SK-N-DZ (cell line): Measurements from ENCODE around the gene USP5.

Experiments
- DNase-seq: peaks from one replicate; pipeline ENCODE4 v3.0.0-alpha.2; 2015; ENCODE audit warnings: low spot score

Gene USP5

DNA sequence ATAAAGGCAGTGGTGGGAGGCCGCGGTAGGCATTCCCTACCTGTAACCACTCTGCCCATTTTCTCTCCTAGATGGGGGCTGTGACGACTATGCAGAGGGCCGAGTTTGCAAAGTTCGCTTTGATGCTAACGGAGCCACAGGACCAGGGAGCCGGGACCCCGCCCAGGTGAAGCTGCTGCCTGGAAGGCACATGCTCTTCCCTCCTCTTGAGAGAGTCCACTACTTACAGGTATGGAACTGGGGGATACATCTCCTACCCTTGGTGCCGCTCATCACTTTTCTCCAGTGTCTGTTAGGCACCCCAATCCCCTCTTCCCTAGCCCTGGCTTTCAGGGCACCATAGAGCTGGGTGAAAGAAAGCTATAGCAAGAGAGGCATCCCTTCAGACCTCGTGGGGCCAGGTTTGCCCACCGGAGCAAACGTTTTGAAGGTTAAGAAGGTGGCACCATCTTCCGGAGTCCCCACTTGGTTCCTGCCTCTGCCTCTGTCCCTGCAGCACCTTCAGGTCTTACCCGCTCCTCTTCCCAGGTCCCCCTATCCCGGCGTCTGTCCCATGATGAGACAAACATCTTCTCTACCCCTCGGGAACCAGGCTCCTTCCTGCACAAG lies 25.7 kb upstream of the USP5 start:
- no peak for DNase-seq

- DNase-seq, result peak; percentile 45
Observed at GRCh38 chr12:6826734-6827436, 25.1 kb upstream of the USP5 start.

- DNase-seq, result peak; percentile 96
Observed at GRCh38 chr12:6827437-6827911, 24.5 kb upstream of the USP5 start.

DNA sequence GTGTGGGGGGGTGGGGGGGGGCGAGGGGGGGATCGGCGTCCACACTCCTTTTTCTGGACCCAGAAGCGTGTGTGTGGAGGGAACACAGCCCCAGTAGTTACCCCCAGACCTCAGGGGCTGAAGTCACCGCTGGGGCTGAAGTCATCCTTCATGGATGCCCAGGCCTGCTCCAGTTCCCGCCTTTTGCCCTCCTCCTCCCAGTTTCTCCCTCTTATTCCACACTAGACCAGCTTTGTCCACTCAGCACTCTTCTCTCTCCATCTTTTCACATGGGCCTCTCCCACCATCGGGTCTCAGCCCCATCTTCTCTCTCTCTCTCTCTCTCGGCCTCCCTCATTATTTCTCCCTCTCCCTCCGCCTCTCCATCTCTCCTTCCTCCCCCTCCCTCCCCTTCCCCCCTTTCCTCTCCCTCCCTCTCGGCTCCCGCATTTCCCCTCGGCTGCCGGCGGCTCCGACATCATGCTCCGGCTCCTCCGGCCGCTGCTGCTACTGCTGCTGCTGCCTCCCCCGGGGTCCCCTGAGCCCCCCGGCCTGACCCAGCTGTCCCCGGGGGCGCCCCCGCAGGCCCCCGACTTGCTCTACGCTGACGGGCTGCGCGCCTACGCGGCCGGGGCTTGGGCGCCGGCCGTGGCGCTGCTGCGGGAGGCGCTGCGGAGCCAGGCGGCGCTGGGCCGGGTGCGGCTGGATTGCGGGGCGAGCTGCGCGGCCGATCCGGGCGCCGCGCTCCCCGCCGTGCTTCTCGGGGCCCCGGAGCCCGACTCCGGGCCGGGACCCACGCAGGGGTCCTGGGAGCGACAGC lies 23.8 kb upstream of the USP5 start, which contains the start of gene P3H3:
Gene P3H3 (plus strand): TSS at position 426 of the 799 bp plus-strand sequence. CDS start 34 bp downstream, at position 460.
- peak; percentile 81 for DNase-seq

DNA sequence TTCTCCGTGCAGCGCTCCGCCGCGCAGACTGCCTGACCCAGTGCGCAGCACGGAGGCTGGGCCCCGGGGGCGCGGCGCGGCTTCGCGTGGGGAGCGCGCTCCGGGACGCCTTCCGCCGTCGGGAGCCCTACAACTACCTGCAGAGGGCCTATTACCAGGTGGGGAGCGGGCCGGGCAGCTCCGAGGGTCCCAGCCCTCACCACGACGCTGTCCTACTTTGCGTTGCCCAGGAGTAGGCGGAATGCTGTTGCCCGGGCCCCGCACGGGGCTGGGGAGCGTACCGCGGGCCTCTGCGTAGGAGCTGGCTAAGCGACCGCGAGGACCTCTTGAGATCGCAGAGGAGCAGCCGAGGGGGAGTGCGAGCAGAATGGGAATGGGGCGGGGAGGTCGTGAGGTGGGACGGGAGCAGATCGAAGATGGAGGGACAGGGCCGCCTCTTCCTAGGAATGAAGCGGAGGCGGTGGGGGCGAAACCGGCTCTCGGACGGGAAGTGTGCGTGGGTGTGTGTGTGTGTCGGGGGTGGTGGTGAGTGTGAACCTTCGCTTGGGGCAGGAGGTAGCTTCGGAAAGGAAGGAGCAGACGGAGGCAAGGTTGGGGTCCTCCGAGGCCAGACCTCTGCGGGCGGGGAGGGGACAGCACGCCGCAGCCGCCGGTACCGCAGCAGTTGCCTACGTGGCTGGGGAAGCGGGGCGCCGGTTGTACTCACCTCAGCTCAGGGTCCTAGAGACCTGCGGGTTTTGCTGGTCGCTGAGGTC lies 23.0 kb upstream of the USP5 start:
- DNase-seq, result no peak

DNA sequence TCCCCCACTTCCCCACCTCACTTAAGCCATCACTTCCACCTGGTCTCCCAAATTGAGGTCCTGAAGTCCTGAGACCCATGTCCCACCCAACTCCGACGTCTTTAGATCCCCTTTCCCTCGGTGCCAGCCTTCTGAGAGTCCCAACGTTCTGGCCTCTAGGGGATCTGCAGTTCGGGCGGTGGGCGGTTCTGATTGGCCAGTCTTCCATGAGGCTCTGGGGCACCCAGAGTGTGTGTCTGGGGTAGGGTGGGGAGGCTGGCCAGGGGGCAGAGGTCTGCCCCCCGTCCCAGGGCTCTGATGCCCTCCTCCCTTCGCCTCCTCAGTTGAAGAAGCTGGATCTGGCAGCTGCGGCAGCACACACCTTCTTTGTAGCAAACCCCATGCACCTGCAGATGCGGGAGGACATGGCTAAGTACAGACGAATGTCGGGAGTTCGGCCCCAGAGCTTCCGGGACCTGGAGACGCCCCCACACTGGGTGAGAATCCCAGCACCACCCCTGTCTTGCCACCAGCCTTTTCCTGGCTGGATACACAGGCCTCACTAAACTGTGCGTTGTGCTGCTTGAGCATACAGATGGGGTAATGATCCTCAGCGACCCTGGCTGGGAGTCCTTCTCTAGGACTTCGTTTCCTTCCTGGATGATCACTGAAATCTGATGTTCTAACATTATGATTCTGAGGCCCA lies 22.3 kb upstream of the USP5 start:
- peak; percentile 75 for DNase-seq

GRCh38 chr12:6830286-6830890 lies 21.6 kb upstream of the USP5 start:
- DNase-seq, result no peak

- no peak for DNase-seq
Observed at GRCh38 chr12:6830999-6831398, 21.0 kb upstream of the USP5 start.

- DNase-seq, result no peak
Observed at GRCh38 chr12:6831450-6831995, 20.4 kb upstream of the USP5 start.

- DNase-seq, result no peak
Observed at GRCh38 chr12:6832125-6832524, 19.8 kb upstream of the USP5 start.

- DNase-seq, result no peak
Observed at GRCh38 chr12:6833189-6833890, 18.6 kb upstream of the USP5 start.

DNA sequence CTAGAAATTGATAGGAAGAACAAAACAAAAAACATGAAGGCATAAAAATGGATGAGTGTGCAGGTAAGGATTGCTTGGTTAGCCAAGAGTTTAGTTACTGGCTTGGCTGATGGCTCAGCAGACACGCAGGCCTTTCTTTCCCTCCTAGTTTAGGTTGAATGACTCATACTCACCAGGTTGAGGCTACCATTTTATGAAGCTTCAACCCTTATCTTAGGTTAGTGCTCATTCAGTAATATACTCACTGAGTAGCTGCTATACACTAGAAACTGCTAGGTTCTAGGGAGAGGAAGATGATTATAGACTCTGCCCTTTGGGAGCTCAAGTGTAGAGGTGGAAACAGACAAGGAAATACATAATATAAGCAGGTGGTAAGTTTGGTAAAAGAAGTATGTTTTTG lies 17.7 kb upstream of the USP5 start:
- DNase-seq, result no peak

DNA sequence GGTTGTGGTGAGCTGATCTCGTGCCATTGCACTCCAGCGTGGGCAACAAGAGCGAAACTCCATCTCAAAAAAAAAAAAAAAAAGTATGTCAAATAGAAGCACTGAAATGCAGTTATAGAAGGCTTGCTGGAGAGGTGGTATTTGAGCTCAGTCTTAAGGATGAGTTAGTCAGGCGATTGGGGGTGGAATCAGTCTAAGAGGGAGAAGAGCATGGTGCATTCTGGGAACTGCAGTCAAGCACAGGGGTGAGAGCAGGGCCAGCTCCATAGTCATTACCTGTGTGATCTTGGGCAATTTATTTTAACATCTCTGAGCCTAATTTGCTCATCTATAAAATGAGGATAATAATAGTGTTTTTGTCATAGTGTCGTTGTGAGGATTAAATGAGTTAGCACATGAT lies 17.1 kb upstream of the USP5 start:
- no peak for DNase-seq

GRCh38 chr12:6836851-6837250 lies 15.1 kb upstream of the USP5 start:
- no peak for DNase-seq

DNA sequence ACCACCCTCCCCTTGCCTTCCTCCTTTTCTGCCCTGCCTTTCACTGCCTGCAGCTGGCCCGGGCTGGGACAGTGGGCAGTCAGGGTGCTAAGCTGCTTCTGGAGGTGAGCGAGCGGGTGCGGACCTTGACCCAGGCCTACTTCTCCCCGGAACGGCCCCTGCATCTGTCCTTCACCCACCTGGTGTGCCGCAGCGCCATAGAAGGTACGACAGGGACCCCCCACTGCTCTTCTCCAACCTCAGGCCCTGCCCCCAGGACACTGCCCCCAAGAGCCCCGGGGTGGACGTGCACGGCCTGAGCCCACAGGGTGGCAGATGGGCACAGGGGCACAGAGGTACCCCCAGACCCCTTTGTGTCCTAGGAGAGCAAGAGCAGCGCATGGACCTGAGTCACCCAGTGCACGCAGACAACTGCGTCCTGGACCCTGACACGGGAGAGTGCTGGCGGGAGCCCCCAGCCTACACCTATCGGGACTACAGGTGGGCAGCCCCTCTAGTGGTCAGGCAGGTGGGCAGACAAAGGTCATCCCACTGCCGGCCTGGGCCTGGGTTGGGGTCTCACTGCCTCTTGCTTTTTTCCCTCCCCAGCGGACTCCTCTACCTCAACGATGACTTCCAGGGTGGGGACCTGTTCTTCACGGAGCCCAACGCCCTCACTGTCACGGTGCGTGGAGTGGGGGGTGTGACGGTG lies 14.4 kb upstream of the USP5 start:
- DNase-seq, result no peak

DNA sequence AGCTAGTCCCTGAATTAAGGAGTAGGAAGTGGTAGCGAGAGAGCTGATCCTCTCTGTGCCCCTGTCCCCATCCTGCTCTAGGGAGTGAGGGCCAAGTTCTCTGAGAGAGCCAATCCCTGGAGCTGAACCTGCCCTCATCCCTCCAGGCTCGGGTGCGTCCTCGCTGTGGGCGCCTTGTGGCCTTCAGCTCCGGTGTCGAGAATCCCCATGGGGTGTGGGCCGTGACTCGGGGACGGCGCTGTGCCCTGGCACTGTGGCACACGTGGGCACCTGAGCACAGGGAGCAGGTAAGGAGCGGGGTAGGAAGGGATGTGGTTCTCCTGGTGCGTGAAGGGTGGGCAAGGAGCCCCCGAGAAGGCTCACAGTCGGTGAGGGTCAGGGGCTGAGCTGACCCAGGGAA lies 13.1 kb upstream of the USP5 start:
- DNase-seq, result no peak

DNA sequence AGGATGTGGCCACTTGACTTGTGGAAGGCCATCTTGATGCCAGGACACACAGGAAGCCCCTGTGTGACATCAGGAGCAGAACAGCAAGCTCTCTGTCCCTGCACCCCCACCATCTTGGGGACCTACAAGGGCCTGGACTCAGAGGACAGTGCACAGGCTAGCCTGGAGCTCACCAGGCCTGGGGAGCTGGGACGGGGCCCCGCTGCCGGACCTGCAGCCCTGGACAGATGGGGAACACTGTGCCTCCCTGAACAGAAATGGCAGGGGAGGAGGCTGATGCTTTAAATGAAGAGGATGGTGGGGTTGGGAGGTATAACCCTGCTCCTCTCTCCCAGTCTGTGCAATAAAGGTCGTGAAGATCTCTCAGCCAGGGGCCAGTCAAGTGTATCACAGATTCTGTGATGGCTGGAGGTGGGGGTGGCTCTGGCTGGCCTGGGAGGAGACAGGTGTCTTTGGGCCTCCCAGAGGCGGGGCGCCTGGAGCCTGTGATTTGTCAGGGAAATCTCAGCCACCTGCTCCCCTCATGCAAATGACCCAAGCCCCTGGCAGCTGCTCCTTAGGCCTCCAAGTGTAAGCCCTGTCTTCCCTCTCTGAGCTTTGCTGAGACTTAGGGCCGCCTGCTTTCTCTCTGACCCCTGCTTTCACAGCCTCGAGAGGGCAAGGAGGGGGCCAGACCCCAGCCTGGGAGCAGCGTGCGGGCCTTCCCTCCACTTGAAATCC lies 12.3 kb upstream of the USP5 start:
- peak; percentile 90 for DNase-seq

DNA sequence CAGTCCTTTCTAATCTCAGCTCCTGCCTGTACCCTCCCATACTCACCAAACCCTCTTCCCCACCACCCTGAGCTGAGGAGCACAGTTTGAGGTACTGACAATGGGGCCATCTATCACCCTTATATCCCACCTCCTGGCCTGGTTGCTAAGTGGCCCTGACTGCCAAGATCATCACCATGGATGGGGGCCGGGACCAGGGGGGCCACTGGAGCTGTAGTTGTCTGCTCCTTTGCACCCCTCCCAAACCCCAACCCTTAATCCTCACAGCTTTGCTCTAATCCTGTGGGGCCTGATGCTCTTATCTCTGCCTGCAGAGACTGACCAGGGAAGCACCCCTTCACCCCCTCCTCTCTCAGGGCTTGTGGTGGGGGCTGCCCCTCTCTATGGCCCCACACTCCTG lies 11.6 kb upstream of the USP5 start:
- no peak for DNase-seq
